Measurements from ENCODE around the gene FANCF.
"Not testable (repeated sequence)": the region's sequence is repeated elsewhere in the genome, so short reads cannot be mapped to it uniquely, and the experiment has no call there.

The FANCF gene

GRCh38 chr11:22625448-22626287, at the start of gene FANCF:
TSS of gene FANCF (minus strand) at chr11:22625823. CDS start at chr11:22625810, 13 bp downstream.
- peak; percentile 97 for DNase-seq (ENCODE audit: low read depth)

- no peak for DNase-seq (ENCODE audit: low read depth)
These were observed 49.1 kb upstream of the FANCF start for GRCh38 chr11:22674470-22675439.

- DNase-seq (ENCODE audit: low read depth) = no peak
These were observed 46.1 kb upstream of the FANCF start for GRCh38 chr11:22671751-22672150.

GRCh38 chr11:22670830-22671229, 45.2 kb upstream of the FANCF start:
- DNase-seq (ENCODE audit: low read depth) = no peak

- DNase-seq (ENCODE audit: low read depth) = no peak
These were observed 43.7 kb upstream of the FANCF start for GRCh38 chr11:22669368-22669767.

- no peak for DNase-seq (ENCODE audit: low read depth)
These were observed 42.6 kb upstream of the FANCF start for GRCh38 chr11:22668005-22668796.

- peak; percentile 6 for DNase-seq (ENCODE audit: low read depth)
These were observed 41.2 kb upstream of the FANCF start for GRCh38 chr11:22666688-22667439.

GRCh38 chr11:22666325-22666687, 40.7 kb upstream of the FANCF start, which contains the start of gene GAS2:
TSS of gene GAS2 (plus strand) at chr11:22666611. CDS start at chr11:22674870, 8,259 bp downstream.
- DNase-seq (ENCODE audit: low read depth) = no peak

- no peak for DNase-seq (ENCODE audit: low read depth)
These were observed 34.2 kb upstream of the FANCF start for GRCh38 chr11:22659783-22660182.

- no peak for DNase-seq (ENCODE audit: low read depth)
These were observed 31.6 kb upstream of the FANCF start for GRCh38 chr11:22657101-22657694.

- DNase-seq (ENCODE audit: low read depth) = peak; percentile 71
These were observed 30.5 kb upstream of the FANCF start for GRCh38 chr11:22656130-22656529.

- DNase-seq (ENCODE audit: low read depth) = not testable (repeated sequence)
These were observed 26.7 kb upstream of the FANCF start for GRCh38 chr11:22652346-22652745.

- DNase-seq (ENCODE audit: low read depth) = no peak
These were observed 15.9 kb upstream of the FANCF start for GRCh38 chr11:22641559-22641958.

GRCh38 chr11:22640862-22641261, 15.2 kb upstream of the FANCF start:
- no peak for DNase-seq (ENCODE audit: low read depth)

GRCh38 chr11:22635689-22636088, 10.1 kb upstream of the FANCF start:
- no peak for DNase-seq (ENCODE audit: low read depth)

- no peak for DNase-seq (ENCODE audit: low read depth)
These were observed 9.4 kb upstream of the FANCF start for GRCh38 chr11:22634897-22635629.

- no peak for DNase-seq (ENCODE audit: low read depth)
These were observed 7.8 kb upstream of the FANCF start for GRCh38 chr11:22633354-22633902.

- no peak for DNase-seq (ENCODE audit: low read depth)
These were observed 1.8 kb upstream of the FANCF start for GRCh38 chr11:22627421-22627820.

- DNase-seq (ENCODE audit: low read depth) = no peak
These were observed 1.1 kb upstream of the FANCF start for GRCh38 chr11:22626573-22627239.

Data from fibroblast of the conjunctiva (primary cell).